GM23248 (cell line): Measurements from ENCODE around the gene KCNIP3. TPM values are rescaled to one million over a fixed set of nuclear protein-coding genes. Genes with fewer than 3 reads are reported as not detected.

Experiments used
- DNase-seq: peaks from one replicate; pipeline ENCODE4 v3.0.0-alpha.2; 2015
- H2AFZ ChIP-seq: fragments of 200-600 bp; sonication (generic); 2 replicates; pipeline ENCODE4 v1.6.1; 2016; ENCODE audit warnings: antibody characterized with exemption
- H3F3A ChIP-seq: fragments of 200-600 bp; sonication (generic); 2 replicates; pipeline ENCODE4 v1.6.1; 2016; ENCODE audit warnings: mild to moderate bottlenecking, antibody characterized with exemption, mixed run types; ENCODE audit not compliant: insufficient read depth
- H3K27ac ChIP-seq: fragments of 200-600 bp; sonication (generic); 2 replicates; pipeline ENCODE4 v1.5.1; 2016; ENCODE audit warnings: mild to moderate bottlenecking
- H3K27me3 ChIP-seq: fragments of 200-600 bp; sonication (generic); replicated peaks from 2 replicates; pipeline ENCODE4 v1.6.1; 2016; ENCODE audit warnings: mild to moderate bottlenecking; ENCODE audit not compliant: insufficient read depth
- H3K36me3 ChIP-seq: fragments of 200-600 bp; sonication (generic); 2 replicates; pipeline ENCODE4 v1.6.1; 2016; ENCODE audit warnings: low read depth, mild to moderate bottlenecking
- H3K4me1 ChIP-seq: fragments of 200-600 bp; sonication (generic); 2 replicates; pipeline ENCODE4 v1.6.1; 2016; ENCODE audit warnings: mild to moderate bottlenecking; ENCODE audit not compliant: insufficient read depth
- H3K4me2 ChIP-seq: fragments of 200-600 bp; sonication (generic); one replicate; pipeline ENCODE4 v1.6.1; 2016; ENCODE audit warnings: mild to moderate bottlenecking; ENCODE audit not compliant: unreplicated experiment
- H3K4me3 ChIP-seq: fragments of 200-600 bp; sonication (generic); 2 replicates; pipeline ENCODE4 v1.5.1; 2016; ENCODE audit warnings: mild to moderate bottlenecking
- H3K79me2 ChIP-seq: fragments of 200-600 bp; sonication (generic); 2 replicates; pipeline ENCODE4 v1.6.1; 2016; ENCODE audit warnings: mild to moderate bottlenecking; ENCODE audit not compliant: insufficient read depth
- H3K9ac ChIP-seq: fragments of 200-600 bp; sonication (generic); 2 replicates; pipeline ENCODE4 v1.6.1; 2016; ENCODE audit warnings: mild to moderate bottlenecking
- H3K9me2 ChIP-seq: fragments of 200-600 bp; sonication (generic); 2 replicates; pipeline ENCODE4 v1.6.1; 2016; ENCODE audit warnings: mixed run types, mild to moderate bottlenecking, moderate library complexity; ENCODE audit not compliant: insufficient read depth
- H3K9me3 ChIP-seq: fragments of 200-600 bp; sonication (generic); one replicate; pipeline ENCODE4 v1.6.1; 2017; ENCODE audit warnings: low read depth
- H4K20me1 ChIP-seq: fragments of 200-600 bp; sonication (generic); 2 replicates; pipeline ENCODE4 v1.6.0; 2016; ENCODE audit not compliant: insufficient read depth
- EZH2 ChIP-seq: fragments of 200-600 bp; sonication (generic); IDR thresholded peaks from 2 replicates; pipeline ENCODE4 v1.6.1; 2018; ENCODE audit warnings: antibody characterized with exemption, mild to moderate bottlenecking; ENCODE audit not compliant: insufficient read depth, poor library complexity, severe bottlenecking
- EZH2phosphoT487 ChIP-seq: fragments of 200-600 bp; sonication (generic); IDR thresholded peaks from 2 replicates; pipeline ENCODE4 v1.6.1; 2018; ENCODE audit warnings: antibody characterized with exemption, moderate library complexity, mild to moderate bottlenecking, low read depth; ENCODE audit not compliant: insufficient read depth
- WGBS, 2 experiments: methylation state at CpG; one replicate each; pipeline ENCODE4 v1.1.6; 2015 to 2017; ENCODE audit warnings: low lambda C conversion rate in 2 of 2, low coverage in 1 of 2; ENCODE audit errors: missing lambda C conversion rate in 2 of 2; 5-methylcytosine and 5-hydroxymethylcytosine counted together
- in situ Hi-C: fragments of 300-500 bp; cut with MboI; formaldehyde crosslinking; loops from 2 replicates; pipeline ENCODE4 v1.15.0; 2020
- polyA plus RNA-seq: library from polyadenylated mRNA; unstranded; fragments of >200 nt; fragmentation: Nextera tagmentation; extraction: Ambion mirVana; gene quantifications from 2 replicates; pipeline ENCODE4 v1.2.1, GENCODE V29; 2016
- total RNA-seq: library from RNA; depleted of rRNA; stranded (reverse); fragments of >200 nt; shearing (Covaris generic); gene quantifications from 2 replicates; pipeline ENCODE4 v1.2.3, GENCODE V29; 2014

KCNIP3 gene
- total and polyA plus RNA-seq, 2 experiments from 2014 or later: 3.7 to 10.7 TPM

DNA sequence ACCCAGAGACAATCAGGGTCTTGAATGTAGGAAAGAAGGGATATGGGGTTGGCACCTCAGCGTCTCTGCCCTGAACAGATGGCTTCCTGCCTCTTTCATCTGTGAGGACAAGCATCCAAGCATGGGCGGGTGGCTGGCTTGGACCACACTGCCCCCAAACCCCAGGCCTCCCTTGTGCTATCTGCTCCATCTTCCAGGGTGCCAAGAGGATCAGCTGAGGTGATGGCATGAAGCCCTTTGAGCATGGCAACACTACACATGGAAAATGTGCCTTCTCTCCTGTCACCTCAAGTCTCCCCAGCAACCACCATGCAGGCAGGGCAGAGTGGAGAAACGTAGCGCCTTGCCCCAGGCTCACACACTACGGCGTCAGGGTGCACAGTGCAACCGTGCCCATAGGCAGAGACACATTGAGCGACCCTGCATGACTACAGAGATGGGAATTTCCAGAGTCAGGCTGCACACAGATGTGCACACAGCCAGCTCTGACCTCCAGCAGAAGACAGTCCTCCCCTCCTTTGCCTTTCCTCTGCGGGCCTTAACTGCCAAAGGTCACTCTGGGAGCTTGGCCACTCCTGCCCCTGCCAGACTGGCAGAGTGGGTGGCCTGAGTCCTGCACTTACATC lies 1.5 kb downstream of the KCNIP3 start:
- Histone ChIP-seq H3K4me1 (no peaks in the 10 kb centered on the region), H3K36me3 (no peaks in the 10 kb centered on the region), H3K4me3 (no peak overlapping the region), H3F3A (no peaks in the 10 kb centered on the region), H3K9me2 (no peaks in the 10 kb centered on the region), H3K27ac (no peak overlapping the region), H3K27me3 (peaks cover 22% of the 10 kb centered on the region; the same call in 1 of the 2 replicates), H4K20me1 (no peaks in the 10 kb centered on the region), H3K79me2 (no peaks in the 10 kb centered on the region), H3K9me3 (no peaks in the 10 kb centered on the region), H3K9ac (no peak overlapping the region), H2AFZ (no peak overlapping the region), H3K4me2 (no peak overlapping the region)
- WGBS, 2 experiments: 58 to 64% methylated on average over 9 of the region's 9 CpGs
- DNase-seq: no peak
- in situ Hi-C loops: no loop called here
- no peak for TF ChIP-seq EZH2
- TF ChIP-seq EZH2phosphoT487: no peak

DNA sequence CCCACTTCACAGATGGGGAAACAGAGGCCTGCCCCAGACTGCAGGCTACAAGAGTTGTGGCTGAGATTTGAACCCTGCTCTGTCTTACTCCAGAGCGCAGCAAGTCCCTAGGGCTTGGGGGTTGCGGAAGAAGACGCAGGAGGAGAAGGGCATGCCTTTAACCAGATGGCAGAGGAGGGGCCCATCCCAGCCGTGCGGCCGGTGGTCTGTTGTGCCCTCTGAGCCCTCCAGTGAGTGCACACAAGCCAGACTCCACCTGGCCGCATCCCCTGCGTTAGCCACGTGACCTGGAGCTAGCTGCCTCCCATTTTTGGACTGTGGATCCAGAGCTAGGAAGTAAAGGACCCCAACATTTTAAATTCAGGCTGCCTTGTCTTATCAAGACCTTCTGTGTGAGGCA lies 2.8 kb downstream of the KCNIP3 start:
- H3K27me3 ChIP-seq: peaks cover 22% of the 10 kb centered on the region; the same call in 1 of the 2 replicates
- H3K36me3 ChIP-seq: no peaks in the 10 kb centered on the region
- H3K27ac ChIP-seq: no peak overlapping the region
- no peaks in the 10 kb centered on the region for H3K9me2 ChIP-seq
- no peak overlapping the region for H2AFZ ChIP-seq
- no peaks in the 10 kb centered on the region for H3F3A ChIP-seq
- DNase-seq: no peak
- no peak overlapping the region for H3K4me2 ChIP-seq
- no peak overlapping the region for H3K4me3 ChIP-seq
- no peak overlapping the region for H3K9ac ChIP-seq
- no peaks in the 10 kb centered on the region for H3K4me1 ChIP-seq
- in situ Hi-C loops: no loop called here
- no peaks in the 10 kb centered on the region for H4K20me1 ChIP-seq
- no peaks in the 10 kb centered on the region for H3K9me3 ChIP-seq
- 32% methylated on average over 9 of the region's 9 CpGs for WGBS, 2 experiments
- H3K79me2 ChIP-seq: no peaks in the 10 kb centered on the region
- TF ChIP-seq EZH2phosphoT487 (no peak), EZH2 (no peak)

DNA sequence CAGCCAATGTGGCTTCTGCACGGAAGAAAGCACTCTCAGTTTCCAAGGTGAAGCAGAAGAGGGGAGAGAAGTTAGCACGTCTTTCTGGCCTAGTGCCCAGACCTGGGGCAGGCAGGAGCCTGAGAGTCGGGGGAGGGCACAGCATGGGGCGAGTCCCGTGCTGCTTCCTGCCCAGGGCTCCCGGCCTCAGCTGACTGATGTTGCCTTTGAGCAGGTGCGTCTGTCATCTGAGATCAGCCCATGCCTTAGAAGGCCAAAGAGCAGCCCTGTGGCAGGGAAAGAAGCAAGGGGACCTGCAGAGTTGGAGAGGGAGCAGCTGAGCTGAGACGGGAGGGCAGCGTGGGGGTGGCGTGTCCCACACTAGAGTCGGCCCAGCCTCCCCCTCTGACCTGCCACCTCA lies 3.3 kb downstream of the KCNIP3 start:
- in situ Hi-C loops: no loop called here
- Histone ChIP-seq H3K9me3 (no peaks in the 10 kb centered on the region), H3K36me3 (no peaks in the 10 kb centered on the region), H3K4me3 (no peak overlapping the region), H2AFZ (no peak overlapping the region), H3K27me3 (peaks cover 23% of the 10 kb centered on the region), H3K4me2 (no peak overlapping the region), H3K9me2 (no peaks in the 10 kb centered on the region), H3K27ac (no peak overlapping the region), H4K20me1 (no peaks in the 10 kb centered on the region), H3K79me2 (no peaks in the 10 kb centered on the region), H3K9ac (no peak overlapping the region), H3F3A (no peaks in the 10 kb centered on the region), H3K4me1 (no peaks in the 10 kb centered on the region)
- no peak for DNase-seq
- TF ChIP-seq EZH2 (no peak), EZH2phosphoT487 (no peak)
- WGBS, 2 experiments: 46 to 51% methylated on average over 11 of the region's 11 CpGs

DNA sequence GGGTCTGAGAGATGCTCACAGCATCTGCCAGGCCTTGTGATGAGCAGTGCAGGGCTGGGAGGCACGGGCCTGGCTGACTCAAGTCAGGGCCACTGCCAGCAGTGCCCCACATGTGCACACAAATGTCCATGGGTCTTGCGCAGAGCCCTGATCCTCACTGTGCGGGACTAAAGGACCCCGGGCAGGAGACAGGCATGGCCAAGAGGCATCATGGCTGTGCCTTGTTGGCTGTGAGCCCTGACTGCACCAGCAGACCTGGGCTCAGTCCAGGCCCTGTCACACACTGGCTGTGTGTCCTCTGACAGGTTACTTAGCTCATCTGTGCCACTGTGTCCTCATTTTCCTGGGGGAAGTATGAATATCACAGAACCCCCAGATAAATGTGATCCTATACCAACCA lies 4.0 kb downstream of the KCNIP3 start:
- Histone ChIP-seq H3K27ac (no peak overlapping the region), H3F3A (no peaks in the 10 kb centered on the region), H3K4me1 (no peaks in the 10 kb centered on the region), H3K9me3 (no peaks in the 10 kb centered on the region), H3K9me2 (no peaks in the 10 kb centered on the region), H4K20me1 (no peaks in the 10 kb centered on the region), H3K79me2 (no peaks in the 10 kb centered on the region), H3K9ac (no peak overlapping the region), H3K27me3 (peaks cover 29% of the 10 kb centered on the region), H2AFZ (no peak overlapping the region), H3K4me2 (no peak overlapping the region), H3K36me3 (no peaks in the 10 kb centered on the region), H3K4me3 (no peak overlapping the region)
- in situ Hi-C loops: no loop called here
- peak; percentile 28 for DNase-seq
- TF ChIP-seq EZH2: no peak
- no peak for TF ChIP-seq EZH2phosphoT487
- WGBS, 2 experiments: 56 to 67% methylated on average over 4 of the region's 4 CpGs
